SH-SY5Y (cell line): ENCODE data around the gene RAI14.

Experiments
- GATA2 ChIP-seq: IDR thresholded peaks from 2 replicates; pipeline ENCODE4 v1.6.1; 2011; ENCODE audit warnings: mild to moderate bottlenecking, low read depth, low read length
- GATA3 ChIP-seq: IDR thresholded peaks from 2 replicates; pipeline ENCODE4 v1.6.1; 2011; ENCODE audit warnings: low read depth, mild to moderate bottlenecking, low read length, moderate library complexity

DNA sequence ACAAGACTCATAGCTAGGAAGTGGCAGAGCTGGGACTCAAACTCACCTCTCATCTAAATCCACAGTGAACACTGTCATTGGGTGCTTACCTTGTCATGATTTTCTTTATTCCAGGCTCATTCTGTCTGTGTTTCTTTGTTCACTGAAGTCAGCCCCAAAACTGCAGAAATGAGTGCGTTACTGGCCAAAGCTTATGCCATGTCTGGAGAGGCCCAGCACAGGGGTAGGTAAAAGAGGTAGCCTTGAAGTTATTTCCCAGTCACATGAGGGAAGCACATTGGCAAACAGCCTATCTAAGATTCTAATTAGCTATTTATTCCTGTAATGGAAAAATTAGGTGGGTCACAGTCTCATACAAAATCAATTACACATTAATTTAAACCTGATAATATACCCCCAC lies 212.7 kb downstream of the RAI14 start:
- TF ChIP-seq GATA2 = no peak
- TF ChIP-seq GATA3 = no peak
